ENCODE measurements around the gene RAB3B.

RAB3B gene

DNA sequence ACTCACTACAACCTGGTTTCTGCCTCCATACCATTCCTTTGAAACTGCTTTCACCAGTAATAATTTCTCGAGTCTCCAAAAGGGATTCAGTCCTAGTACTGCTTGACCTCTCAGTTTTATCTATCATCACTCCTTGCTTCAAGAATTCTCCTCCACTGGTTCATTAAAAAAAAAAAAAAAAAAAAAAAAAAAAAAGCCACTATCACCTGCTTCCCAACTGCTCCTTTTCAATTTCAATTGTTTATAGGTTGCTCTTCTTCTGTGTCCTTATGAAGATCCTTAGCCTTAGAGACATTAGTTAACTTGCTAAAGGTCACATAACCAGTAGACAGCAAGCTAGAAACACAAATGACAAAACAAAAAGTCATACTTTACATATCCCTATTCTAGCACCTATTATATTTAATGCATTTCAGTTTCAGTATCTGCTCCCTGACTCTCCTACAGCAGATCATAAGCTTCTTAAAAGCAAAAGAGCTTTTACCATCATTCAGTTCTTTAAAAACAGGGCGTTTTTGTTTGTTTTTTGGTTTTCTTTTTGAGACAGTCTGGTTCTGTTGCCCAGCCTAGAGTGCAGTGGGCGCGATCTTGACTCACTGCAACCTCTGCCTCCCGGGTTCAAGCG lies 119.0 kb downstream of the RAB3B start:
- TF ChIP-seq CTCF (IDR thresholded peaks at IDR 0.05; ENCODE audit: low read depth, low read length, missing control alignments): no peak
- in situ Hi-C loops (cut with HindIII; ENCODE audit: low sequenced_read_pairs): no loop called here
- H3K4me3 ChIP-seq (ENCODE audit: low read depth, low read length): no peak overlapping the region
- DNase-seq (ENCODE audit: low read depth): no peak

GRCh38 chr1:51870603-51871350 lies 119.7 kb downstream of the RAB3B start:
- no peak for TF ChIP-seq CTCF (IDR thresholded peaks at IDR 0.05; ENCODE audit: low read depth, low read length, missing control alignments)
- in situ Hi-C loops (cut with HindIII; ENCODE audit: low sequenced_read_pairs): no loop called here
- no peak overlapping the region for H3K4me3 ChIP-seq (ENCODE audit: low read depth, low read length)
- no peak for DNase-seq (ENCODE audit: low read depth)

- in situ Hi-C loops (cut with HindIII; ENCODE audit: low sequenced_read_pairs): no loop called here
- H3K4me3 ChIP-seq (ENCODE audit: low read depth, low read length): no peak overlapping the region
Observed at GRCh38 chr1:51867479-51868232, 122.8 kb downstream of the RAB3B start.

DNA sequence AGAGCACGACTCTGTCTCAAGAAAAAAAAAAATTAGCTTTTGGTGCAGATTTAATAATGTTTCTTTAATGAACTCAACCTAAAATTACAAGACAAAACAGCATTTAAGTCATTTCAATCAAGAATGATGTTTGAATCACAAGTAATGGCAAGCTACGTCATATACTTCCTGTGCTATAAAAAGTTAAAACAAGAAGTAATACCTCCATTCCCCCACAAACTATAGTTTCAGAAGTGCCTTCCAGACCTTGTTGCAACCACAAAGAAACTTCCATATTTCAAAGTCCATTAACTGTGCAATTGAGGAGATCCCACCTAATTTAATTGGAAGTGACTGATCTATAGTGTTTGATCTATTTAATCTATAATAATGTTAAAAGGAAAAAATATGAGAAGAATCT lies 127.1 kb downstream of the RAB3B start:
- in situ Hi-C loops (cut with HindIII; ENCODE audit: low sequenced_read_pairs): no loop called here
- TF ChIP-seq CTCF (IDR thresholded peaks at IDR 0.05; ENCODE audit: low read depth, low read length, missing control alignments): no peak
- H3K4me3 ChIP-seq (ENCODE audit: low read depth, low read length): no peak overlapping the region
- no peak for DNase-seq (ENCODE audit: low read depth)

More at GRCh38 chr1:51867479-51868232, 122.8 kb downstream of the RAB3B start:
- no peak for TF ChIP-seq CTCF (IDR thresholded peaks at IDR 0.05; ENCODE audit: low read depth, low read length, missing control alignments)
- no peak for DNase-seq (ENCODE audit: low read depth)

- no peak overlapping the region for H3K4me3 ChIP-seq (ENCODE audit: low read depth, low read length)
- TF ChIP-seq CTCF (IDR thresholded peaks at IDR 0.05; ENCODE audit: low read depth, low read length, missing control alignments): no peak
- in situ Hi-C loops (cut with HindIII; ENCODE audit: low sequenced_read_pairs): no loop called here
- DNase-seq (ENCODE audit: low read depth): no peak
Observed at GRCh38 chr1:51861669-51862068, 128.8 kb downstream of the RAB3B start.

- H3K4me3 ChIP-seq (ENCODE audit: low read depth, low read length): no peak overlapping the region
- TF ChIP-seq CTCF (IDR thresholded peaks at IDR 0.05; ENCODE audit: low read depth, low read length, missing control alignments): no peak
- in situ Hi-C loops (cut with HindIII; ENCODE audit: low sequenced_read_pairs): no loop called here
- DNase-seq (ENCODE audit: low read depth): no peak
Observed at GRCh38 chr1:51859735-51860134, 130.8 kb downstream of the RAB3B start.
